Endothelial cell of umbilical vein (primary cell): ENCODE data around the gene CRK. TPM values are rescaled to one million over a fixed set of nuclear protein-coding genes. Genes with fewer than 3 reads are reported as not detected.

ENCODE experiments used
- BruUV-seq: library from RNA; stranded (reverse); fragments of 400-500 nt; replicated peaks from 2 replicates; lab custom pipeline; 2021; lab: Mats Ljungman, UMichigan
- CTCF ChIA-PET: fragments of 300-600, 350-600 bp; sonication (Branson Sonifier 250); formaldehyde crosslinking; loops from one replicate; lab custom pipeline; 2021; ENCODE audit warnings: antibody characterized with exemption, inconsistent platforms; lab: Charles Lee
- POLR2A ChIA-PET: fragments of 300-600, 350-600 bp; sonication (Branson Sonifier 250); formaldehyde crosslinking; loops from one replicate; lab custom pipeline; 2021; ENCODE audit warnings: antibody characterized with exemption, inconsistent platforms; lab: Charles Lee
- DNase-seq: peaks from one replicate; pipeline ENCODE4 v3.0.0-alpha.2; 2011; ENCODE audit warnings: low read depth, low spot score
- FAIRE-seq: peaks from 2 replicates; lab custom pipeline; 2011; peaks lifted over from hg19 to GRCh38; lab: Jason Lieb, UNC
- H2AFZ ChIP-seq: 2 replicates; pipeline ENCODE4 v1.6.0; 2012; ENCODE audit warnings: low read depth, low read length, control low read depth, inconsistent platforms
- H3K27ac ChIP-seq: 2 replicates; pipeline ENCODE4 v1.5.1; 2011; ENCODE audit warnings: low read depth, mild to moderate bottlenecking, control low read depth, low read length, moderate library complexity; ENCODE audit not compliant: insufficient read depth
- H3K27me3 ChIP-seq, 2 experiments: 2 replicates each; pipeline versions ENCODE4 v1.6.0 to v1.6.1; 2011; ENCODE audit warnings: low read length in 2 of 2, mixed read lengths in 1 of 2; ENCODE audit not compliant: control insufficient read depth in 2 of 2, insufficient read depth in 2 of 2
- H3K36me3 ChIP-seq, 2 experiments: 2 replicates in 1 of 2; 3 replicates in 1 of 2; pipeline ENCODE4 v1.5.1; 2011; ENCODE audit warnings: low read length in 2 of 2, mild to moderate bottlenecking in 1 of 2, moderate library complexity in 1 of 2; ENCODE audit not compliant: control insufficient read depth in 2 of 2, insufficient read depth in 2 of 2; ENCODE audit errors: extremely low read depth in 1 of 2
- H3K4me1 ChIP-seq: 3 replicates; pipeline ENCODE4 v1.5.1; 2011; ENCODE audit warnings: mild to moderate bottlenecking, low read length; ENCODE audit not compliant: control insufficient read depth, insufficient read depth; ENCODE audit errors: extremely low read depth
- H3K4me2 ChIP-seq: 2 replicates; pipeline ENCODE4 v1.6.1; 2011; ENCODE audit warnings: low read length, control low read depth, mixed read lengths; ENCODE audit not compliant: insufficient read depth
- H3K4me3 ChIP-seq, 3 experiments: fragments of 200-600 bp in 1 of 3; sonication (generic), shearing (Covaris generic) in 1 of 3; replicated peaks in 1 of 3; 2 replicates each; pipeline ENCODE4 v1.5.1; 2011 to 2016; ENCODE audit warnings: control low read depth in 3 of 3, low read length in 3 of 3, mild to moderate bottlenecking in 2 of 3, inconsistent platforms in 1 of 3, low read depth in 1 of 3, moderate library complexity in 1 of 3; ENCODE audit not compliant: insufficient read depth in 1 of 3
- H3K79me2 ChIP-seq: 2 replicates; pipeline ENCODE4 v1.6.0; 2012; ENCODE audit warnings: low read length, inconsistent platforms; ENCODE audit not compliant: control insufficient read depth, insufficient read depth
- H3K9ac ChIP-seq: replicated peaks from 2 replicates; pipeline ENCODE3; 2011; ENCODE audit warnings: low read length, control low read depth; ENCODE audit not compliant: insufficient read depth; ENCODE audit errors: extremely low read depth
- H3K9me1 ChIP-seq: replicated peaks from 3 replicates; pipeline ENCODE4 v1.6.0; 2011; ENCODE audit warnings: mild to moderate bottlenecking, low read length; ENCODE audit not compliant: control insufficient read depth, insufficient read depth; ENCODE audit errors: extremely low read depth
- H3K9me3 ChIP-seq: replicated peaks from 2 replicates; pipeline ENCODE4 v1.5.1; 2012; ENCODE audit warnings: low read length, inconsistent platforms; ENCODE audit not compliant: control insufficient read depth, insufficient read depth
- H4K20me1 ChIP-seq: replicated peaks from 2 replicates; pipeline ENCODE3; 2011; ENCODE audit warnings: mild to moderate bottlenecking, low read length; ENCODE audit not compliant: control insufficient read depth, insufficient read depth; ENCODE audit errors: extremely low read depth
- EZH2 ChIP-seq: IDR thresholded peaks from 2 replicates; pipeline ENCODE4 v1.6.1; 2012; ENCODE audit warnings: borderline replicate concordance, low read depth, mild to moderate bottlenecking, moderate library complexity, low read length, inconsistent platforms; ENCODE audit not compliant: severe bottlenecking
- GATA2 ChIP-seq: IDR thresholded peaks from 2 replicates; pipeline ENCODE4 v1.7.0; 2011; ENCODE audit warnings: low read depth, mild to moderate bottlenecking, moderate library complexity, mixed read lengths, low read length; ENCODE audit not compliant: insufficient read length, insufficient read depth
- POLR2A ChIP-seq: IDR thresholded peaks from 2 replicates; pipeline ENCODE4 v1.6.1; 2012; ENCODE audit warnings: low read depth, mild to moderate bottlenecking, control low read depth, low read length
- POLR2AphosphoS5 ChIP-seq: IDR thresholded peaks from 2 replicates; pipeline ENCODE4 v1.6.1; 2012; ENCODE audit warnings: low read depth, mild to moderate bottlenecking, control low read depth, low read length, moderate library complexity; ENCODE audit not compliant: insufficient read depth
- dilution Hi-C: fragments of 300-500 bp; cut with MboI; formaldehyde crosslinking; loops from one replicate; pipeline ENCODE4 v1.15.0; 2019; ENCODE audit warnings: low sequenced_read_pairs; ENCODE audit not compliant: extremely low pct_ligation_motif_present
- intact Hi-C: fragments of 100-400 bp; cut with micrococcal nuclease; formaldehyde crosslinking; loops from one replicate; pipeline ENCODE4 v1.10.0; 2022
- polyA plus RNA-seq, 4 experiments: library from polyadenylated mRNA; depleted of rRNA in 3 of 4; stranded (reverse) in 3 of 4; unstranded in 1 of 4; fragments of >200 nt; gene quantifications; 2 replicates each; pipeline versions ENCODE4 v1.2.1 to v1.2.3, GENCODE V29; 2011 to 2012; ENCODE audit warnings: missing spikeins in 1 of 4
- total RNA-seq: library from RNA; stranded (reverse); gene quantifications from 2 replicates; pipeline ENCODE4 v1.2.3, GENCODE V29; 2021
- TF ChIP-seq, protein P1 (sequence below), 2 donors: IDR thresholded peaks; 1 replicate in 1 of 2; 2 replicates in 1 of 2; pipeline ENCODE4 v1.5.1; 2011; ENCODE audit warnings: low read length in 2 of 2, mild to moderate bottlenecking in 2 of 2, moderate library complexity in 2 of 2, control low read depth in 1 of 2, inconsistent platforms in 1 of 2, low read depth in 1 of 2; ENCODE audit not compliant: insufficient read depth in 1 of 2; ENCODE audit errors: extremely low read depth in 1 of 2
- TF ChIP-seq, protein P2 (sequence below): IDR thresholded peaks from 2 replicates; pipeline ENCODE4 v1.6.1; 2011; ENCODE audit not compliant: insufficient read depth, insufficient read length

CRK gene
- total and polyA plus RNA-seq, 2 donors (not counting 3 experiments of a cell fraction or from before 2014, with no cell fraction given) = 52.8 to 67.2 TPM

DNA sequence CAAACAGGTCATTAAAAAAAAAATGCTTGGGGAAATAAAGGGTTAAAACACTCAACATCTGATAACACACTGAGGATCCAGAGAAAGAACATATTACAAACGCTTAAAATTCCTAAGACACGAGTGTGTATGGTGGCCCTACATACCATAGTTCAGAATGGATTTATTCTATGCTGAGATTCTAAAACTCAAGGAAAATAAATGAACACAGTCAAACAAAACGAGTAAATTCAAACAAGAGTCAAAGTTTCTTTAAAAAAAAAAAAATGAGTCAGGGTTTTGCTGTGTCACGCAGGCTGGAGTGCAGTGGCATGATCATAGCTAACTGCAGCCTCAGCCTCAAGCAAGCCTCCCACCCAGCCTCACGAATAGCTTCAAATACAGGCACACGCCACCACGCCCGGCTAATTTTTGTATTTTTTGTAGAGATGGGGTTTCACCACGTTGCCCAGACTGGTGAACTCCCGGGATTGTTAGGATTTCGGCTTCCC lies 17.4 kb downstream of the CRK start:
- ChIA-PET POLR2A (no interaction called here), CTCF (interaction anchor here (1.0 to 3.1 kb wide), 5 partner anchors 9 to 77 kb away, joined by 3 to 20 read pairs (median 3); partner anchors contain the start of gene INPP5K)
- TF ChIP-seq POLR2A = no peak
- Histone ChIP-seq H3K36me3 (peaks cover 3 to 21% of the 10 kb centered on the region in 2 experiments), H4K20me1 (peaks cover 5% of the 10 kb centered on the region), H3K9me1 (no peaks in the 10 kb centered on the region), H3K4me1 (no peaks in the 10 kb centered on the region), H3K27me3 (no peaks in the 10 kb centered on the region), H3K27ac (no peak overlapping the region), H3K4me3 (no peak overlapping the region), H3K79me2 (peaks cover 95% of the 10 kb centered on the region), H2AFZ (no peak overlapping the region), H3K9me3 (no peaks in the 10 kb centered on the region), H3K4me2 (no peak overlapping the region), H3K9ac (no peak overlapping the region)
- dilution Hi-C loops = no loop called here
- no TSS peak for BruUV-seq
- DNase-seq = no peak
- intact Hi-C loops = no loop called here
- FAIRE-seq = no peak

DNA sequence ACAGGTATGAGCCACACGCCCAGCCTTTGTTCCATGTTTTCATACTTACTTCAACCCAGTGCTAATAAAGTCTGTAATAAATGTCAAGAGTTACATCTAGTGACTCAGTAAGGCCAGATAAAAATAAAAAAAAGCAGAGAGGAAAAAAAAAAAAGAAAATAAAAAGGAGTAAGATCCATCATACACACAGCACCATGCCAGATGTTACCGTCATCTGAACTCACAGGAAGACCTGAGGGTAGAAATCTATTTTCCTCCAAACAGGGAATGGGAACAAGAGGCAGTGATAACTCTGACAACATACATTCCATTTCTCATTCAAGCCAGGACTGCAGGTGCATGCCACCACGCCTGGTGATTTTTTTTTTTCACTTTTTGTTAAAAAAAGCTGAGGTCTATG lies 20.7 kb downstream of the CRK start:
- FAIRE-seq (no peak), DNase-seq (no peak)
- no peaks in the 10 kb centered on the region for H3K9me1 ChIP-seq
- H4K20me1 ChIP-seq = peaks cover 5% of the 10 kb centered on the region
- H3K9me3 ChIP-seq = no peaks in the 10 kb centered on the region
- ChIA-PET POLR2A (no interaction called here), CTCF (interaction anchor here (1.7 kb wide), 1 partner anchor 70 kb away, joined by 8 read pairs; no protein-coding TSS in a partner anchor)
- H2AFZ ChIP-seq = no peak overlapping the region
- intact Hi-C loops = no loop called here
- H3K4me2 ChIP-seq = no peak overlapping the region
- no peak overlapping the region for H3K27ac ChIP-seq
- H3K9ac ChIP-seq = no peak overlapping the region
- H3K36me3 ChIP-seq = peaks cover 3 to 27% of the 10 kb centered on the region in 2 experiments
- peaks cover 3% of the 10 kb centered on the region for H3K4me1 ChIP-seq
- dilution Hi-C loops = no loop called here
- H3K27me3 ChIP-seq = no peaks in the 10 kb centered on the region
- peaks cover 91% of the 10 kb centered on the region for H3K79me2 ChIP-seq
- TF ChIP-seq, protein P1, sequence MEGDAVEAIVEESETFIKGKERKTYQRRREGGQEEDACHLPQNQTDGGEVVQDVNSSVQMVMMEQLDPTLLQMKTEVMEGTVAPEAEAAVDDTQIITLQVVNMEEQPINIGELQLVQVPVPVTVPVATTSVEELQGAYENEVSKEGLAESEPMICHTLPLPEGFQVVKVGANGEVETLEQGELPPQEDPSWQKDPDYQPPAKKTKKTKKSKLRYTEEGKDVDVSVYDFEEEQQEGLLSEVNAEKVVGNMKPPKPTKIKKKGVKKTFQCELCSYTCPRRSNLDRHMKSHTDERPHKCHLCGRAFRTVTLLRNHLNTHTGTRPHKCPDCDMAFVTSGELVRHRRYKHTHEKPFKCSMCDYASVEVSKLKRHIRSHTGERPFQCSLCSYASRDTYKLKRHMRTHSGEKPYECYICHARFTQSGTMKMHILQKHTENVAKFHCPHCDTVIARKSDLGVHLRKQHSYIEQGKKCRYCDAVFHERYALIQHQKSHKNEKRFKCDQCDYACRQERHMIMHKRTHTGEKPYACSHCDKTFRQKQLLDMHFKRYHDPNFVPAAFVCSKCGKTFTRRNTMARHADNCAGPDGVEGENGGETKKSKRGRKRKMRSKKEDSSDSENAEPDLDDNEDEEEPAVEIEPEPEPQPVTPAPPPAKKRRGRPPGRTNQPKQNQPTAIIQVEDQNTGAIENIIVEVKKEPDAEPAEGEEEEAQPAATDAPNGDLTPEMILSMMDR (IDR thresholded peaks at IDR 0.05; ENCODE audit: extremely low read depth in 1 of 2, insufficient read depth in 1 of 2, low read depth in 1 of 2, low read length in 2 of 2) = no peak
- TF ChIP-seq EZH2 (no peak), GATA2 (no peak), POLR2AphosphoS5 (no peak)
- TF ChIP-seq, protein P2, sequence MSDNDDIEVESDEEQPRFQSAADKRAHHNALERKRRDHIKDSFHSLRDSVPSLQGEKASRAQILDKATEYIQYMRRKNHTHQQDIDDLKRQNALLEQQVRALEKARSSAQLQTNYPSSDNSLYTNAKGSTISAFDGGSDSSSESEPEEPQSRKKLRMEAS = no peak
- H3K4me3 ChIP-seq = no peak overlapping the region
- no TSS peak for BruUV-seq
